Activated CD4-positive, alpha-beta T cell treated with anti-CD3 and anti-CD28 coated beads, Interleukin-2, amount 50 U/mL, for 24 hours (primary cell): ENCODE data around the gene TGFBR3.

Experiments
- DNase-seq, 2 donors: peaks; one replicate each; pipeline ENCODE4 v3.0.0-alpha.2; 2020; ENCODE audit warnings: low read depth in 1 of 2, low spot score in 1 of 2

The TGFBR3 gene

DNA sequence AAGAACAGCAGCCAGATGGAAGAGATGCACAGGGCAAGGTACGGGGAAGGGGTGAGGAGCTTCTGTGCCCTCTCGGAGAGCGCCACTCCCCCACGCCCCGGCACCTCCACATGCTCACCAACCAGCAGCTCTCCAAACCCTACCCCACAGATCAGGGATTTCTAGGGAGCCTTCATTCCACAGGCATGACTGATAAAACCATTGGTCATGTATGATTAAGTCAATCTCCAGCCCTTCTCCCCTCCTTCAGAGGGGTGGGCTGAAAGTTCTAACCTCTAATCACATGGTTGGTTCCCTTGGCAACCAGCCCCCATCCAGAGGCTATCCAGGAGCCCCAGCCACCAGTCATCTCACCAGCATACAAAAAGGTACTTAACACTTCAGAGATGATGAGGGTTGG, 144.7 kb downstream of the TGFBR3 start:
- no peak for DNase-seq

DNA sequence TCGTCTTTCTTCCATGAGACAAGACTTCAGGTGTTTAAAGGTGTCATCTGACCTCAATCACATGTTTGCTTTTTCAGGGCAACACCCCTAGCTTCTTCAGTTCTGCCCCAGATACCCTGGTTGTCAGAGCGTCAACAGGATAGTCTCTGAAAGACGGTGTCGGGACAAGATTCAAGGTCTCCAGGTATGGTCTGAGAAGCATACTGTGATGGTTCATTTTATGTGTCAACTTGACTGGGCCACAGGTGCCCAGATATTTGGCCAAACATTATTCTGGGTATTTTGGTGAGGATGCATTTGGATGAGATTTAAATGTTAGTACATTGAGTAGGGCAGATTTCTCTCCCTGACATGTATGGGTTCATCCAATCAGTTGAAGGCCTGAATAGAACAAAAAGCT, 148.3 kb downstream of the TGFBR3 start:
- no peak for DNase-seq

DNA sequence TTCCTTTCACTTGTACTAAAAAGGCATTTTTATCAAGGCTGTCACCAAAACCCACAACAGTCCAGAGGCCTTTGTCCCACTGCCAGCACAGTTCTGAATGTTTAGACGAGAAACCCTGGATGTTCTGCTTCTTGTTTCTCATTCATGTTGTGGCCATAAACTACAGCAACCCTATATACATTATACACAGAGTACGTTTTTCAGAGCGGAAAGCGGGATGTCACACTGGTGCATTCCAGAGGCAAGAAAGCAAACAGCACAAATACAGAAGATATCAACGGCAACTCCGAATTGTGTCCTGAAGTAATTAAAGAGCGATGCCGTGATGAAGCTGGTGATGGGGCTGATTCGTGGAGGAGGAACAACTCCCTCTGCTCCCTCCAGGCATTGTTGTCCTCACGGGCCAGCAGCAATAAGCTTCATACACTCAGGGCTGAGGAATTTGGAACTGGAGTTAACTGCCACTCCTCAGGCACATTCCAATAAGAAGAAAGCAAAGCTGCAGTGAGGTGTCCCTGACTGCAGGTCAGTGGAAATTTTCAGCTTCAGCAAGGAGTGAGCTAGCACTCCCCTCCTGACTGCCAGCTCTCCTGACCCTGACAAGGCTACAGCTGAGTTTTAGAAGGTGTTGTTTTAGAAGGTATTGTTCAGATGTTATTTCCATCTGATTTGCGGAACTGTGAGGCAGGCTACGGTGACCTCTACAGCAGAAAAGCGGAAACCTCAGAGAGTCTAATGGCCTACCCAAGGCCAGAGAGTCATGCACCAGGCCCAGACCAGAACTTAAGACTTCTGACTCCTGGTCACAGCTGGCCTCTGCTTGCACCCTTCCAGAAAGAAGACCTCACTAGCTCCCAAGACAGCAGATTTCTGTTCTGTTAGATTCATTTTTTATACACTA, 149.0 kb downstream of the TGFBR3 start:
- DNase-seq, result no peak

DNA sequence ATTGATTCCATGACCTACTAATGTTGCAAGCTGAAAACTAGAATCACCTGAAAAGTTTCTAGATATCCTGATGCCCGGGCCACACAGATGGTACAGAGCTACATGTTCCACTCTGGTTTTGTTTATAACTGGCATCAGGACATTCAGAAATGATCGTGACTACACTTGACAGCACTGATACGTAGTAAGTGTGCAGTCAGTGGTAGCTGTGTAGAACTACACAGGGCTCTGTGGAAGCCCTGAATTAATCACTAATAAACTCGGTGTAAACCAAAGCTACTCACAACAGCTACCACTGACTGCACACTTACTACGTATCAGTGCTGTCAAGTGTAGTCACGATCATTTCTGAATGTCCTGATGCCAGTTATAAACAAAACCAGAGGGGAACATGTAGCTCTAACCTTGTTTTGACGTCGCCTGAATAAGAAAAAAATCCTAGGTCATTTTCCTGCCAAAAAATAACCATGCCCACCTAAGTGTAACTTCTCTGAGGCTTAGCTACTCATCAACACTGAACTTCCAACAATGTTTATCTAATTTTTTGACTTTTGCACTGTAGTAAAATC, 149.7 kb downstream of the TGFBR3 start:
- DNase-seq, result no peak

DNA sequence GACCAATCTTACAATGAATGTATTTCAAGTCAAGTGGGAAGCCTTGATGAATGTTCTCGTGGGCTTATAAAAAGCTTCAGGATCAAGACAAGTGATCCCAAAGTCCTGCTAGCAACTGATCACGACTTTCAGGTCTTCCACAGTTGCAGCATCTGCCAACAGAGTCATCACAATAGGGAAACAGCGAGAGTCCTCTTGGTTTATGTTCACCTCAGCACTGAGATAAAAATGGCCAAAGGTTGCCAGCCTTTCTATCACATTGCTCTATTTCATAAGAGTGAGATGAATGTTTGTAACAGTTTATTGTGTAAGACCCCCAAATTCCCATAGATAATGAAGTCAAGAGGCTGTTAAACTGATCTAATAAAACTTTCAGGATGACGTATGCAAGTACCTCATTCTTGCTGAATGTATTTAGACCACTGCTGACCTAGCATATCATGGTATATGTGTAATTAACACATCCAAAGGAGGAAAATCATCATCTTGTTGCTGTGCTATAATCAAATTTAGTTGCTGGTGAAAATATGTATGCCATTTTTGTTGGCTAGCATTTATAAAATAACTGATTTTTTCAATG, 150.6 kb downstream of the TGFBR3 start:
- no peak for DNase-seq

DNA sequence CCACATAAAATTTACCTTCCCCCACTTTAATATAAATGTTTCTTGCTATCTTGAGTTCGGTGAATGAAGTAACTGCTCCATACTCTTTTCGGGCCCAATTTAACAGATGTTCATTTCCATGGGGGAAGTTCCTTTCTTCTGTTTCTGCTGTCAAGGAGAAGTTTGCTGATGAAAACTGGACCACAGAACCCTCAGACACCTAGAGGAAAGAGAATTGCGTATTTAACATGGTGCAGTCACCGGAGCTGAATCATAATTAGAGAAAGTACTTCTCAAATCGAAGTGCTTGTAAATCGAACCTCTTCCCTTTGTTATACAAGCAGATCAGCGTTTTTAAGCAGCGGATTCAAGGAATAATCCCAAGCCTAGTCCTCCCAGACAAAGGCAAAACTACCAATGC, 151.2 kb downstream of the TGFBR3 start:
- no peak for DNase-seq

DNA sequence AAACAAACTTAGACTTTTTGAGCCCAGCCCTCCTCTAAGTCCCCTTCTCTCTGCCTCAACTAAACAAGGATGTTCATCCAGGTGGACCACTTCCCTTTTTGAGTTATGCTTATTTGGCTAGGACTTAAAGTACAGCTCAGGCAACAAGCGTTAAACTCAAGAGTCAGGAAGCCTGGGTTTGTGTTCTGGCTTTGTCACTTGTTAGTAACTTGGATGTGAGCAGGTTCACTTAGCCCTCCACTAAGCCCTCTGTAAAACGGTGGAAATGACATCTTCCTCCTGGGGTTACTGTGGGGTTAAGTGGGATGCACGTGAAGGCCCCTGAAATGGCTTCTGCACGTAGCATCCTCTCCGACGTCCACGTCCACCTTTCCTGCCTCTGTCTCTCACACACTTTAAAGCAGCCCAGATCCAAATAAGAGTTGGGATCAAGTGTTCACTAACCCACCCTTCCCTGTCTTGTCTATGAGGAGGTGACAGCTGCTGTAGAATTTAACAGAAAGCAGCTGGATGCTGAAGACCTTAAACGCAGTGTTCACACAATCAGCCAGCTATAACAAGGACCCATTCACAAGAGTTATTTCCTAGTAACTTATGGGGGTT, 152.7 kb downstream of the TGFBR3 start:
- no peak for DNase-seq

DNA sequence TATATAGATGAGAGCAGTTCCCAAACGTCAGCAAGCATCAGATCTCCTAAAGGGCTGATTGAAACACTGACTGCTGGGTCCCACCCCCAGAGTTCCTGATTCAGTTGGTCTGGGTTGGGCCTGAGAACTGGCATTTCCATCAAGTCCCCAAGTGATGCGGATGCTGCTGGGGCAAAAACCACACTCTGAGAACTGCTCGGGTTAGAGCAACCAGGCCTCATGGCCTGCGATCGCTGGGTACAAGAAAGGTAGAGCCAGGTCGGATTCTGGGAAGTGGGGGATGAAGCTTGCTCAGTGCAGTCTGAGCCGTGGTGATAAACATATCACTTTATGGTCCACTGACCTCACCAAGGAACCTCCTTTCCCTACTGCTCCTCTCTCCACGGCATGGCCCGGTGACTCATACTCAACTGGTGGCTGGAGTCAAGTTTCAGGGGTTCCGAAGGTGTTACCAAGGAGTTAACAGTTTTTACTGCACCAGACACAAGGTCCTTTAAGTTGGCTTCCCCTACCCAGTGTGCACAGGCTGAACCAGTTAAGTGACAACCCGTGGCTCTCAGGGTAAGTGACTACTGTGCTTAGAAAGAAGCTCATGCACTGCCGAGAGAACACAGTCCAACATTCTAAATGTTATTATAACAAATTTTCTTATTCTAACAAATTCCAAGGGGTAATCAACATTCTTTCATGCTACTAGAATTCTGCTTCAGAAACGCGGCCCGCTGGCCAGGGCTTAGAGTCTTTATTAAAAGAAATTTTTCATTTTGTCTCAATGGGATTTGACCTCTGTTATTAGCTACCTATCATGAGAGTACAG, 153.5 kb downstream of the TGFBR3 start:
- no peak for DNase-seq

DNA sequence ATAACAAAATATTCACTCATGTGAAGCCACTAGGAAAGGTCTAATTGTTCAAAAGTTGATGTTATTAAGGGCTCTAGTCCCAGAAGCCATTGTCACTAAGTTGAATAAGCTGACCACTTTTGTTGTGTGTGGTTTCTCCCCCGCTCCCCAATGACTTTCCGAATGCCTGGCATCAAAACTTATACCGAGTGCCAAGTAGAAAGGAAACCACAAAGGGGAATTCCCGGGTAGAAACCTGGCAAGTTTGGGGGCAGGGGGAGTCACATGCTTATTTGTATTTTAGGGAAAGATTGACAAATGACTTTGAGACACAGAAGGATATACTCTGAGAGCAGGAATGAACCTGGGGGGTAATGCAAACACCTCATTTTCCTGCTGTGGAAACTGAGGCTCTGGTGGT, 154.1 kb downstream of the TGFBR3 start:
- peak in 1 of 2 donors; percentile 54 for DNase-seq

DNA sequence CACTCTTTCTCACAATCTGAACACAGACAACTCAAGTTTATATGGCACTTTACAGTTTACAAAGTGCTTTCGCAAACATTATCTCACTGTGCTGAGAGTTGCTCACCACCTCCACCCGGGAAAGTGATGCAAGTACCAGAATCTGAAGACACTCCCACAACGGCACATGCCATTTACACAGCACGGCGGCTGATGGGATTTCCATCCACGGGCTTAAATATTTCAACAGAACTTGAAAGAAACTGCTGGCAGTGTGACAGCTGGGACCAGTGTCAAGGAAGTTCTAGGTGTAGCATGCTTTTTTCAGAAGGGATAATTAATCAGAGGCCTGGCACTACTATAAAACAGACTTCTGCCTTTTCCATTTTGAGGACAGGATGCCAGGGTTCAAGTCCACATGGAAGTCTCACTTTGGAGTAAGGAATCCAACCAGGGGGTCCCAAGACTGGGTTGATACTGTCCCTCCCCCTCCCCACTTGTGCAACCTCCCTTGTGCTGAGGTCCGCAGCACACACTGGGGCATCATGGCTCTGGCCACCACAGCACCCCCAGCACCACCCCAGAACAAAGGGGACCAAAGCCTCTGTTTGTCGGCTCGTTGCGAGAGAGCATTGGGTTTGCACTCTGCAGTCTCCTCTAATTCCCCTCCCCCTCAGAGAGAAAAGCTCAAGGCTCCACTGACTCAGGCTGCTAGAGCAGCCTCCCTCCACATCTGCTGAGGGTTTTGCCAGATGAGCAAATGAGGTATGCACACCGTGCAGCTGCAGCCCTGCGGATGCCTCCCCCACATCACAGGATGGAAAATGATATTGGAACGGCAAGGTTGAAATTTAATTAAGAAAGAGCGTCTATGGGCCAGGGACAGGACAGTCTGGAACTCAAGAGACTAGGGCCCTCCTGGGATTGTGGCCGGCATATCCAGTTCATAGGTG, 154.9 kb downstream of the TGFBR3 start:
- no peak for DNase-seq

DNA sequence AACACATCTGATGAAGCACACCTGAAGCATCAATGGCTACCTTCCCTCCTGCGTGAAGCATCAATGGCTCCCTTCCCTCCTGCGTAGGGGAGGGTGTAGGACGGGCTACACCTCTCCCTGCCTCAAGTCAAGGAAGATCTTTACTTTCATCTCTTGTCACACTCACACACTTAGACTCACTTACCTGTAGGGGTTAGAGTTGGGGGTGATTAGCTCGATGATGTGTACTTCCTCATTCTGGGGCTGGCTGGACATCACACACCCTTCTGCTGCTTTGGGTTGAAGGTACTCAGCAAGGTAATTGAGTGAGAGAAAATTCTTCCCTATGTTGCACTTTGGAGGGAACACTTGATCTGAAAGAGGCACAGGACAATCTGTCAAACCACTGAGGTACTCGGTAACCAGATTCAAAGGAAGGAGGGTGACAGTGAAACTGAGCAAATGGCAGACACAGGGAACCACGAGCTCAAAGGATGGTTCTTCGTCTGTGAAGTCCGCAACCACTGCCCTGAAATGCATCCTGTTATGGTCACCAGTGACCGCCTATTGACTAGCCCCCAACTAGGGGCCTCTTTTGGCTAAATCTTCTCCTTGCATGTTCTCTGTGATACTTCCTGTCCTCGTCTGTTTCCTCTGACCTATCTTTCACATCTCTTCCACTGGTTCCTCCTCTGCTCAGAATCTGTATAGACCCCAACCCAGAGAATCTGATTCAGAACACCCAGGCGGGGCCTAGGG, 156.2 kb downstream of the TGFBR3 start:
- no peak for DNase-seq

DNA sequence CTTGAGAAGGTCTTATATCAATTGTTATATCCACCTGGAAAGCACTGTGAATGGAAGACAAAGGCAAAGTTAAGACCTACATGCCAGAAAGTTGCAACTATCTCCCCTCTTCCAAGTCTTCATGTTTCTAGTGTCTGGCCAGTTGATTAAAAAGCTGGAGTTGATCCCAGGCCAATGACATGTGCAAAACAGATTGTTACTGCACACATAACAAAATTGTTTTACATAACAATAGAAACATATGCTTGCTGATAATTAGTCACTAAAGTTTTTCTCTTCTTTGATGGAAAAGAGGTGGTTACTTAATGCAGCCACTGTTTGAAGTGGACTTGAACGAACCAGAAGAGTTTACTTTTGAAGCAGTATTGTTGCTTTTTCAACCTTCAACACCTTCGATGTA, 158.2 kb downstream of the TGFBR3 start:
- no peak for DNase-seq

DNA sequence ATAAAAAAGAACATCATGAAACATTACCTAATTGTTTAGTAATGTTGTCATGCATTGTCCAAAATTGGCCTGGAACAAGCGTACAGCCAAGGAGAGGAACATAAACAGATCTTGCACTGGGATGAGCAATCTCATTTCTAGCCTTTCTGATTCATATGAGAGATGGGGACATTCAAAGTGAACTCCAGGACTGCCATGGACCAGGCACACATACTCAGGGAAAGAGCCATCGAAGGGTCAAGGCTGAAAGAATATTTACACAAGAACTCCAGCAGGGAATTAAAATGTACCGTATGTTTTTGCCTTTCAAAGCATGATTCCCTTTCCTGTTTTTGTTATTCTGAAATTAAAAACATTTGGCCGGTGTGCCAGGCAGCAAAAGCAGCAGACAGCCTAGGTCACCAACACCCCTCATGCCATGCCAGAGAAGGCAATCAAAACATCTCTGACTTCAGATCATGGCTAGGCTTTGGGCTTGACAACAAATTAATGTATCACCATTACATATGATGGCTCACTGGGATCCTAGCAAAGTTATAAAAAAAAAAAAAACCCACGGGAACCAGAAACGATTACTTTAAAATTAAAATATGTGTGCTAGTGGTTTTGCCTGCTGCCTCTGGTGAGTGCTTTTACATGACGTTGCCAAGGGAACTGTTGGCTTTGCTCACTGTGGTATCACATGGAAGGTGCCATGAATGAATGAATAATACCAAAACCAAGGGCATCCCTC, 159.8 kb downstream of the TGFBR3 start:
- no peak for DNase-seq

DNA sequence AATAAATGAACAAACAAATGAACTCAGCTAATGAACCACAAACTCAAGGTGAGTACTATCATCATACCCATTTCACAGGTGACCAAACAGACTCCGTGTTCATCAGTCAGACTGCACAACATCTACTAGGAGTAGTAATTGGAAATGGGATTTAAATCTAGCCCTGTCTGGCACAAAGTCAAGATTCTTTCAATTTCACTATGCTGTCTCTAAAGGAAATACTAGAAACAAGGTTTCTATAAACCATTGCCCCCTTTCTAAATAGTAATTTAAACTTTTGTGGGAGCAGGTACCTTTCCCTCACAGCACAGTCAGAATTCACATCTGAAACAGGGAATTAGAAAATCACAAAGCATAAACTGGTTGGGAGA, 160.3 kb downstream of the TGFBR3 start:
- no peak for DNase-seq

DNA sequence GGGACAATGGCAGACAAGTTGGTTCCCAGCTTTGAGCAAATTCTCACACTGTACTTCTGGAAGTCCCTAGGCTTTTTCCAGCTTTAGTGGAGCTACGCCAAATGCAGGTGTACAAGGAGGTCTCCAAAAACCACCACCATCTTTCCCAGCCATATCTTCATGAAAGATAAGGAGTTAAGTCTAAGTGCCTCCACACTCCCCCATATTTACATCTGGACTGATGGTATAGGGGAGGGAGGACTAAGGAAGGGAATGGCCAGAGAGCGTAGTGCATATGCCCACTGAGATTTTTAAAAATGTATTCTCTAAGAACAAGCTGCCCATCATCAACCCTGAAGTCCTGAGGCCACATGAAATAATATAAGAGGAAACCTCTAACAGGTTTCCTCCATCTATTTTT, 161.3 kb downstream of the TGFBR3 start:
- no peak for DNase-seq

DNA sequence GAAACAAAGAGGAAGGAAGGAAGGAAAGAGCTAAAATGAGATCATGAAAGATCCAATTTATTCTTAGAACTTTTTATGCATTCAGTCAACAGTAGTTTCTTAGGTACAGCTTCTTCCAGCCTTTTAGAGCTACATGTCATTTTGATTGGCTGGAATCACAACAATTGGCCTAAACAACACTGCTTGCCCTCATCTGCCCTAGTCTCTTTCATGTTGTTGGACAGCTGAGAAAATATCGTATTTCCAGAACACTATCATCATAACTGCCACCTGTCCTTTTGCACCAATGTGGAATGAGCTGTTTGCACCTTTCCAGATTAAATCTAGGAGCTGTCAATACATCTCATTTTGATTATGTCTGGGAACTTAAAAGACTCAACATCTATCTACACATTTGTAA, 161.7 kb downstream of the TGFBR3 start:
- no peak for DNase-seq

DNA sequence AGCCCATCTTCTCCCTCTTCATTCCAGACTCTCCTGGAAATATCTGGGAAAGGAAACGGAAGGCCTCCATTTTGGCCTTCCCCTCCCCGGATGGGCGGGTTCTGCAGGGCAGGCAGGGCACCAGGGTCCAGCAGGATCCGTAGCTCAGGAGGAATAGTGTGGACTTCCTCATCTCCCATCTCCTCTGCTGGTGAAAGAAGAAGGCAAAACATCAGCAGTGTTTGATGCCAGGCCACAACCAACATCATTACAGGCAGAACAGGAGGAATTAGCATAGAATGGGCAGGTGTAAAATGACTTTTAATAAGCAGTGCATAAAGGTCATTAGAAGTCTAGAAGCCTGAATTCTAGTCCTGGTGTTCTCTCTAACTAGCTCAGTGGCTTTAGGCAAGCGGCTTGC, 165.9 kb downstream of the TGFBR3 start:
- no peak for DNase-seq

DNA sequence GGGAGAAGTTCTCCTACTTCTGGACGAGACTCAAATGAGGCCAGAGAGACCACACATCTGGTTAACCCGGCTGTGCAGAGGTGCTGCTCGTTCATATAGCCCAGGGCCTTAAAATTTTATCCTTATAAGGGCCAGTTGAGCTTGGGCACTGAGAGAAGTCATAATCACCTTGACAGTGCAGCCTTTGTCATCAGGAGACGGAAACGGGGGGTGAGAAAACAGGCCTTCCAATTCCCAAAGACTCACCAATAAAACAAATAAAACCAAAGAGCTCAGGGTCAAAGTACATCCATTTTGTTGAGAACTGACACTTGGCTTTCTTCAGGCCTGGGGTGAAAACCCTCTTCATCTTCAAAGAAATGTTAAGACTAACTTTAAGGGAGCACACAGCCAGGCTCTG, 167.1 kb downstream of the TGFBR3 start:
- DNase-seq, result no peak

DNA sequence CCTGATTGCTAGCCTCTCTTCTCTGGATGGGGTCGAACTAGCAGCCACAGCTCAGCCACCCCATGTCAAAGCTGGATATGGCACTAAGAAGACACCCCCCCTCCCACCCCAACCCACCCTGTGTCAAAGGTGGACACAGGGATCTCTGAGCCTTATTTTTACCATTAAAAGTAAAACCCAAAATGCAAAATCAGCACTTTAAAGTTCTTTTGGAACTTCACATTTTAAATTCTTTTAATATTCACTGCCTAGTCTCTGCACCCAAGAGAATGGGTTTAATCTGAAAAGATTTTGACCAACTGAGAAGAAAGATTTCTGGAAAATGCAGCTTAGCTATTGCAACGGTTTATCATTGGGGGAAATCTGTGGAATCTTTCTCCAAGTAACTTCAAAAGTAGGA, 167.6 kb downstream of the TGFBR3 start:
- DNase-seq, result no peak
